COLO668 (cell line): ENCODE results near the gene ASMT.
A peak's percentile ranks its signal among the peaks of the same experiment; 100 is the strongest.
"Not testable (repeated sequence)": the region's sequence is repeated elsewhere in the genome, so short reads cannot be mapped to it uniquely, and the experiment has no call there.

ENCODE experiments used
- DNase-seq: peaks from one replicate; lab custom pipeline; 2025; ENCODE audit not compliant: unreplicated experiment; lab: John Stamatoyannopoulos, UW

The ASMT gene

GRCh38 chrX:1614927-1615326, at the start of gene ASMT:
Gene ASMT, plus strand, starts transcription at chrX:1615059. Its CDS starts 141 bp downstream, at chrX:1615200.
- no peak for DNase-seq

DNA sequence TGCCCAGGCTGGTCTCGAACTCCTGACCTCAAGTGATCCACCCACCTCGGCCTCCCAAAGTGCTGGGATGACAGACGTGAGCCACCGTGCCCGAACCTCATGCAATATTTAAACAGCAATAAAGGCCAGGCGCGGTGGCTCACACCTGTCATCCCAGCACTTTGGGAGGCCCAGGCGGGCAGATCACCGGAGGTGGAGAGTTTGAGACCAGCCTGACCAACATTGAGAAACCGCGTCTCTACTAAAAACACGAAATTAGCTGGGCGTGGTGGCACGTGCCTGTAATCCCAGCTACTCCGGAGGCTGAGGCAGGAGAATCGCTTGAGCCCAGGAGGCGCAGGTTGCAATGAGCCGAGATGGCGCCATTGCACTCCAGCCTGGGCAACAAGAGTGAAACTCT, 40.7 kb upstream of the ASMT start:
- not testable (repeated sequence) for DNase-seq

GRCh38 chrX:1576201-1576992, 38.5 kb upstream of the ASMT start:
- no peak for DNase-seq

- no peak for DNase-seq
These were observed 37.0 kb upstream of the ASMT start for GRCh38 chrX:1577845-1578244.

- DNase-seq: no peak
These were observed 36.2 kb upstream of the ASMT start for GRCh38 chrX:1578511-1579173.

DNA sequence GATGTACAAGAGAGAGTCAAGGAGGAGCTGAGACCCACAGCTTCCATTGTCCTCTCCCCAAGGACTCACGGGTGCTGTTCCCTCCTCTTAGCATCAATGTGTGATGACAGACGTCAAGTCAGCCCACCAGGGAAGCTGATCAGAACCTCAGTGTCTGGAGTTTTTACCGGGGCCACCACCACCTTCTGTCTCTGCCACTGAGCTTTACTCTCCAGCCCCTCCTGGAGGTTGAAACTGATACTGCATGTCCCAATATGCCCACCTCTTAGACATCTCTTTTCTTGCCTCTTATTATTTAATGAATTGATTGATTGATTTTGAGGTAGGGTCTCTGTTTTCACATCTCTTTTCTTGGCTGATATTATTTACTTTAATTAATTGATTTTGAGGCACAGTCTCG, 33.7 kb upstream of the ASMT start:
- peak; percentile 40 for DNase-seq

DNA sequence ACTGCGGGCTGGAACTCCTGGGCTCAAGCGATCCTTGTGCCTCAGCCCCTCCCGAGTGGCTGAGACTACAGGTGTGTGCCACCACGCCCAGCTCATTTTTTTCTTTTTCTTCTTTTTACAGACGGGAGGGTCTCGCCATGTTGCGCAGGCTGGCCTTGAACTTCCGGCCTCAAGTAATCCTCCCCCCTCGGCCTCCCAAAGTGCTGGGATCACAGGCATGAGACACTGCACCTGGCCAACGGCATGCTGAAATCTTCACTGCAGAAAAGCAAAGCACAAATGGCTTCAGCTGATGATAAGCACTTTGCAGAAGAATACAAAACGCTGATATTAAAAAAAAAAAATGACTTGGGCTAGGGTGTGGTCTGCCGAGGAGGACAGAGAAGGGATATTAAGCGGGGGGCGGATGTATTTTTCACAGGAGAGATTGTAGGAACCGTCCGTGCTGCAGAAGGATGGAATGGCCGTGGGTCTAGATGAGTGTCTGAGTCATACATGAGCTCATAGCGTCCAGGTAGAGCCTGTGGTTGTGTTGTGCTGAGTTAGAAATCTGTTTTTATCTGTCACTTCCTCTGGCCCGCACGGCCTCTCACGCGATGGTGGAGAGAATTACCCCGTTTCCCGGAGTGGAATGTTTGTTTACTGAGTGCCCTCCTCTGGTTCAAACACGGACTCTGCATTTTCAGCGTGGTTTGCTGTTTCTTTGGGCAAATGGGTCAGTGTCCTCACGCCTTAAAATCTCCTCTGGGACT, 32.0 kb upstream of the ASMT start:
- DNase-seq: peak; percentile 41

GRCh38 chrX:1584237-1585011, 30.4 kb upstream of the ASMT start:
- DNase-seq: no peak

DNA sequence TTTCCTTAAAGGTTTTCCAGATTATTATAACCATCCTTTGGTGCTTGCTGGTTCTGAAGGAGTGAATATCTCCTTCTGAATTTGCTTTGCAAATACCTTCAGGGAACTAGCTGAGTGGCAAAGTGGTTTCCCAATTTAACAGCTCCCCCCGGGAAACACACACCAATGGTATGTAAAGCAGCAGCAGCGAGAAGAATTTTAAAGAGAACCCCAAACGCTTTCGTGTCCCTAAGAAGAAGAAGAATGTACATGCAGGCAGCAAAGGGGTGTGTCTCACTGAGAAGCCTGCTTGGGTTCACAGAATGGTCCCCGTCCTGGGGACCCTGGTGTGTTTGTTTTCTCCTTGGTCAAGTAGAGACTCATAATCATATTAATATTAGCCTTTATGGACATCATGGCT, 27.7 kb upstream of the ASMT start:
- DNase-seq: no peak

GRCh38 chrX:1589356-1590130, 25.3 kb upstream of the ASMT start:
- no peak for DNase-seq

DNA sequence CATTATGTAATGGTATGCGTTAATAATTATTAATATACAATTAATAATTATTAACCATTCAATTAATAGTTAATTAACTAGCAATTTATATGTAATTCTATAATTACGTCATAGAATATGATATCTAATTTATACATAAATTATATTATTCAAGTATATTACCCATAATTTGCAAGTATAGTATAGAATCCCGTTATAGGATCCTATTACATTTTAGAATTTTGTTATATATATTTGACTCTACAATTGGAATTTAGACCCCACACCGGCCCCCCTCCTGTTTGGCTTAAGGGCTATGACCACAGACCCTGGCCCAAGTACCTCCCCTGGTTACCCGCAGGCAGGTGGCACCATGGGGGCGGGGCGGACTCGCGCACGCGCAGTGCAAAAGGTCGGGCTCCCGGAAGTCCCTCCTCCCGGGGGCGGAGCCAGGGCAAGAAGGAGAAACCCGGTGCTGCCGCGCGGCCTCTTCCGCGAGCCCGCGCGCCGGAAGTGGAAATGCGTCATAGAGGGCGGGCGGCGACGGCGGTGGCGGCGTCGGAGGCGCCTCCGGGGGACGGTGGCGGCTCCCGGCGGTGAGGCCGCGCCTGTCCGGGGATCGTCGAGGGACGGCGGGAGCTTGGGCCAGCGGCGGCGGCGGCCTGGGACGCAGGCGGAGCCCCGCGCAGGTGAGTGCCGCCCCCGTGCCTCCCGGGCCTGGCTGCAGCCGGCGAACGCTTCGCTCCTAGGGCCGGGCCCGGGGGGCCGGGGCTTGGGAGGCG, 23.6 kb upstream of the ASMT start, which contains the start of gene AKAP17A:
Gene AKAP17A (plus strand): TSS at position 503 of the 761 bp plus-strand sequence. CDS start 1,859 bp downstream, outside the sequence.
- peak; percentile 93 for DNase-seq

GRCh38 chrX:1591863-1592469, 22.9 kb upstream of the ASMT start:
- peak; percentile 5 for DNase-seq

- DNase-seq: peak; percentile 4
These were observed 22.3 kb upstream of the ASMT start for GRCh38 chrX:1592470-1593142.

- no peak for DNase-seq
These were observed 21.3 kb upstream of the ASMT start for GRCh38 chrX:1593286-1594271.

GRCh38 chrX:1595711-1596060, 19.2 kb upstream of the ASMT start:
- no peak for DNase-seq

DNA sequence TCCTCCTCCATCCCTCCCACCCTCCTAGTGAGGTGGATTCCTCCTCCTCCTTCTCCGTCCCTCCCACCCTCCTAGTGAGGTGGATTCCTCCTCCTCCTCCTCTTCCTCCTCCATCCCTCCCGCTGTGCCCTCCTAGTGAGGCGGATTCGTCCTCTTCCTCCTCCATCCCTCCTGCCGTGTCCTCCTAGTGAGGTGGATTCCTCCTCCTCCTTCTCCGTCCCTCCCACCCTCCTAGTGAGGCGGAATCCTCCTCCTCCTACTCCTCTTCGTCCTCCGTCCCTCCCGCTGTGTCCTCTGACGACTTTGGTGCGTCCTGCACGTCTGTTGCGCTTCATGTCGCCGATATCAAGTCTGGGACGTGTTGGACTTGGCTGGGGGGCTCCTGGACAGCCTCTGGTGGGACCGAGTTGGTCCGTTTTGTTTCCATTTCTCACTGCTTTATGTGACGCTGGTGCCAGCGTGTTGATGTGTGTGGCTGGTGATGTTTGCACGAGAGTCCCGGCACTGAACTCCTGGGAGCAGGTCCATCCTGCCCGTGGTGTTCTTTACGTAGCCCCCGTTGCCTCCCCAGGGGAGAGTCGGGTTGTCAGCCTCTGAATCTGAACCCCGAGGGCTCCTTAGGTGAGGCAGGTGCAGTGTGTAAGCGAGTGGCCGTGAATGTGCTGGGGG, 18.0 kb upstream of the ASMT start:
- DNase-seq: no peak
